DOHH2 (cell line): ENCODE measurements around the gene ELMOD3.

Experiments
- H3F3A ChIP-seq: fragments of 200-600 bp; sonication (generic), shearing (Covaris generic); 2 replicates; pipeline ENCODE4 v1.6.0; 2016; ENCODE audit warnings: antibody characterized with exemption, mild to moderate bottlenecking; ENCODE audit not compliant: control insufficient read depth, insufficient read depth
- H3K27ac ChIP-seq: fragments of 200-600 bp; sonication (generic); 2 replicates; pipeline ENCODE4 v1.5.1; 2014; ENCODE audit warnings: low read depth, mild to moderate bottlenecking, low read length, moderate library complexity
- H3K27me3 ChIP-seq: fragments of 200-600 bp; sonication (generic); 2 replicates; pipeline ENCODE4 v1.6.1; 2014; ENCODE audit warnings: mild to moderate bottlenecking, low read length, mixed read lengths; ENCODE audit not compliant: control insufficient read depth
- H3K36me3 ChIP-seq: fragments of 200-600 bp; sonication (generic); 2 replicates; pipeline ENCODE4 v1.6.1; 2014; ENCODE audit warnings: mild to moderate bottlenecking, low read length, moderate library complexity, mixed read lengths; ENCODE audit not compliant: control insufficient read depth
- H3K4me1 ChIP-seq: fragments of 200-600 bp; sonication (generic); 2 replicates; pipeline ENCODE4 v1.6.1; 2014; ENCODE audit warnings: mild to moderate bottlenecking, low read length, mixed read lengths; ENCODE audit not compliant: control insufficient read depth
- H3K4me2 ChIP-seq: fragments of 200-600 bp; sonication (generic); 2 replicates; pipeline ENCODE4 v1.6.0; 2014; ENCODE audit warnings: mild to moderate bottlenecking, low read length, moderate library complexity
- H3K4me3 ChIP-seq: fragments of 200-600 bp; sonication (generic); 2 replicates; pipeline ENCODE4 v1.5.1; 2014; ENCODE audit warnings: mild to moderate bottlenecking, low read length, mixed read lengths
- H3K79me2 ChIP-seq: fragments of 200-600 bp; sonication (generic); 2 replicates; pipeline ENCODE4 v1.6.1; 2014; ENCODE audit warnings: mild to moderate bottlenecking, low read length, mixed read lengths; ENCODE audit not compliant: control insufficient read depth
- H3K9me2 ChIP-seq: fragments of 200-600 bp; sonication (generic); replicated peaks from 2 replicates; pipeline ENCODE4 v1.6.1; 2014; ENCODE audit warnings: mild to moderate bottlenecking, low read length, mixed read lengths; ENCODE audit not compliant: control insufficient read depth
- H3K9me3 ChIP-seq: fragments of 200-600 bp; sonication (generic); 2 replicates; pipeline ENCODE4 v1.6.1; 2014; ENCODE audit warnings: antibody characterized with exemption, low read length, mixed read lengths; ENCODE audit not compliant: control insufficient read depth, insufficient read depth
- H4K20me1 ChIP-seq: fragments of 200-600 bp; sonication (generic); 2 replicates; pipeline ENCODE4 v1.6.0; 2014; ENCODE audit warnings: low read depth, mild to moderate bottlenecking, antibody characterized with exemption, low read length, moderate library complexity; ENCODE audit not compliant: control insufficient read depth, insufficient read depth
- EZH2phosphoT487 ChIP-seq: fragments of 200-600 bp; sonication (generic); IDR thresholded peaks from 2 replicates; pipeline ENCODE4 v1.6.1; 2017; ENCODE audit warnings: borderline replicate concordance, mild to moderate bottlenecking, antibody characterized with exemption, low read length, moderate library complexity, mixed read lengths
- TF ChIP-seq, protein P1 (sequence below): fragments of 200-600 bp; sonication (generic); IDR thresholded peaks from one replicate; pipeline ENCODE4 v1.5.1; 2014; ENCODE audit warnings: antibody characterized with exemption, mild to moderate bottlenecking, low read depth, low read length; ENCODE audit not compliant: poor library complexity, severe bottlenecking

The ELMOD3 gene

DNA sequence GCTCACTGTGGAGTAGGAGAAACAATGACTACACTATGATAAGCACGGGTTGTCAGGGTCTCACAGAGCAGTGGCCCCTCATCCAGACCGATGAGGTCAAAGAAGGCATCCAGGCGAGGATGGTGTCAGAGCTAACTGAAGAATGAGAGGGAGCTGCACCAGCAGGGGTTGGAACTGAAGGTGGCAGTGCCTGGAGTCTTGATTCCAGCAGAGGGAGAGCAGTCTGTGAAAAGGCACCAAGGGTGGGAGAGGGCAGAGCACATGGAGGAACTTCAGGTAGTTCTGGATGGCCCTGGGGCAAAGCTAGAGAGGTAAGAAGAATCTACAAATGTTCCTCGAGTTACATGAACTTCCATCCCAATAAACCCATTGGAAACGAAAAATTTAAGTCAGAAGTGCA lies 12.6 kb downstream of the ELMOD3 start:
- Histone ChIP-seq H3K36me3 (no peaks in the 10 kb centered on the region), H3K79me2 (no peaks in the 10 kb centered on the region), H3K4me3 (no peak overlapping the region), H3F3A (no peaks in the 10 kb centered on the region), H3K27ac (no peak overlapping the region), H3K4me1 (no peaks in the 10 kb centered on the region), H3K4me2 (no peak overlapping the region), H4K20me1 (no peaks in the 10 kb centered on the region), H3K9me2 (no peaks in the 10 kb centered on the region), H3K9me3 (no peaks in the 10 kb centered on the region), H3K27me3 (no peaks in the 10 kb centered on the region)
- no peak for TF ChIP-seq EZH2phosphoT487
- TF ChIP-seq, protein P1, sequence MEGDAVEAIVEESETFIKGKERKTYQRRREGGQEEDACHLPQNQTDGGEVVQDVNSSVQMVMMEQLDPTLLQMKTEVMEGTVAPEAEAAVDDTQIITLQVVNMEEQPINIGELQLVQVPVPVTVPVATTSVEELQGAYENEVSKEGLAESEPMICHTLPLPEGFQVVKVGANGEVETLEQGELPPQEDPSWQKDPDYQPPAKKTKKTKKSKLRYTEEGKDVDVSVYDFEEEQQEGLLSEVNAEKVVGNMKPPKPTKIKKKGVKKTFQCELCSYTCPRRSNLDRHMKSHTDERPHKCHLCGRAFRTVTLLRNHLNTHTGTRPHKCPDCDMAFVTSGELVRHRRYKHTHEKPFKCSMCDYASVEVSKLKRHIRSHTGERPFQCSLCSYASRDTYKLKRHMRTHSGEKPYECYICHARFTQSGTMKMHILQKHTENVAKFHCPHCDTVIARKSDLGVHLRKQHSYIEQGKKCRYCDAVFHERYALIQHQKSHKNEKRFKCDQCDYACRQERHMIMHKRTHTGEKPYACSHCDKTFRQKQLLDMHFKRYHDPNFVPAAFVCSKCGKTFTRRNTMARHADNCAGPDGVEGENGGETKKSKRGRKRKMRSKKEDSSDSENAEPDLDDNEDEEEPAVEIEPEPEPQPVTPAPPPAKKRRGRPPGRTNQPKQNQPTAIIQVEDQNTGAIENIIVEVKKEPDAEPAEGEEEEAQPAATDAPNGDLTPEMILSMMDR: no peak

DNA sequence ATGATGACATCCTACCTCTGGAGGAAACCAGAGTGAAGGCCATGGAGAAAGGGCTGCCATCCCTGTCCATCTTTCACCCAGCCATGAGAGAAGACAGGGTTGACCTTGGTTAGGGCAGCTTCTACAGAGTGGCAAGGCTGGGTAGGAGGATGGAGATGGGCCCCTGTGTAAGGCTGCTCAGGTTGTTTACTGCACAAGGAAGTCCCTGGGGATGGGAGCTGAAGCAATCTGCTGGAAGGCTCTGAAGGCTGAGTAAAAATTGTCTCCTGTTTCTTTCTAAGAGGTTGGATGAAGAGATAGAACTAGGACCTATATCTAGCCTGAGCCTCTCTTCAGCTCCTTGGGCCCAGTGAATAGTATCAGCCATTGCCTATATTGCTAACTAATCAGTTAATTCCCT lies 14.4 kb downstream of the ELMOD3 start:
- no peaks in the 10 kb centered on the region for H3K27me3 ChIP-seq
- H3K9me3 ChIP-seq: no peaks in the 10 kb centered on the region
- no peak overlapping the region for H3K27ac ChIP-seq
- no peaks in the 10 kb centered on the region for H3K9me2 ChIP-seq
- H3K4me1 ChIP-seq: no peaks in the 10 kb centered on the region
- H3K79me2 ChIP-seq: no peaks in the 10 kb centered on the region
- no peaks in the 10 kb centered on the region for H3F3A ChIP-seq
- H3K4me2 ChIP-seq: no peak overlapping the region
- H3K36me3 ChIP-seq: no peaks in the 10 kb centered on the region
- no peak overlapping the region for H3K4me3 ChIP-seq
- TF ChIP-seq EZH2phosphoT487: no peak
- TF ChIP-seq, protein P1: no peak
- H4K20me1 ChIP-seq: no peaks in the 10 kb centered on the region

DNA sequence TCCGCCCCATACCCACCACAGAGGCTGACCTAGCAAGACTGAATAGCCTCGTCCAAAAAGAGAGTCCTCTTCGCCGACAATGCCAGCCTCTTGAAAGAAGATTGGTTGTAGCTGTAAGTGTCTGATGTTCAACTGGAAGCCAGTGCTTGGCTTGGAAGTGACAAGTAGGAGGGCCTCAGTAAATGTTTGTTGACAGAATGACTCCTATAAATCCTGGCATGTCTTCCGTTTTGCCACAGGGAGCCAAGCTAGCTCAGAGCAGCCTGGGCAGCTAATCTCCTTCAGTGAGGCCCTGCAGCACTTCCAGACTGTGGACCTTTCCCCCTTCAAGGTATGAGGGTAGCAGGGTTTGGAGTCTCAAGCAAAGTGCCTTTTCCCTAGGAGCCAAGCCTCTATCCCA lies 14.9 kb downstream of the ELMOD3 start:
- Histone ChIP-seq H3K9me2 (no peaks in the 10 kb centered on the region), H3K79me2 (no peaks in the 10 kb centered on the region), H3K4me1 (no peaks in the 10 kb centered on the region), H3K9me3 (no peaks in the 10 kb centered on the region), H3K27ac (no peak overlapping the region), H3K4me2 (no peak overlapping the region), H3K27me3 (no peaks in the 10 kb centered on the region), H3F3A (no peaks in the 10 kb centered on the region), H3K36me3 (no peaks in the 10 kb centered on the region), H4K20me1 (no peaks in the 10 kb centered on the region), H3K4me3 (no peak overlapping the region)
- TF ChIP-seq EZH2phosphoT487: no peak
- TF ChIP-seq, protein P1: no peak

DNA sequence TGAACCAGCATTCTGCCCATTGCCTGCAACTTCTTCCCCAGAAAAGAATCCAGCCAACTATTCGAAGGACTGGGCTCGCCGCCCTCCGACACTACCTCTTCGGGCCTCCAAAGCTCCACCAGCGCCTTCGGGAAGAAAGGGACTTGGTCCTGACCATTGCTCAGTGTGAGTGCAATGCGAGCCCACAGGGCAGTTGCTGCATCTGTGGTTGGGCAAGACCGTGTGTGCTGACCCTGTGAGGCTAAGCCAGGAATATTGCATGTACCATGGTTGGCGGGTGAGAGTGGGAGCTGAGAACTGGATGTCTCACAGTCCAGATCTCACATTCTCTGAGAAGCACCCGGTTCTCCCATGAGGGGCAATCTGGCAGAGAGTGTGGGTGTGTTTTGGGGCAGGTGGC lies 16.5 kb downstream of the ELMOD3 start:
- Histone ChIP-seq H3K36me3 (no peaks in the 10 kb centered on the region), H3K79me2 (no peaks in the 10 kb centered on the region), H3K4me1 (no peaks in the 10 kb centered on the region), H3K4me2 (no peak overlapping the region), H3K9me3 (no peaks in the 10 kb centered on the region), H3F3A (no peaks in the 10 kb centered on the region), H3K27ac (no peak overlapping the region), H4K20me1 (no peaks in the 10 kb centered on the region), H3K4me3 (no peak overlapping the region), H3K9me2 (no peaks in the 10 kb centered on the region), H3K27me3 (no peaks in the 10 kb centered on the region)
- TF ChIP-seq, protein P1: no peak
- TF ChIP-seq EZH2phosphoT487: no peak
